HG03095 (cell line): ENCODE results near the gene PLXNB1.

Experiments
- ATAC-seq: cut with Tn5 transposase; IDR thresholded peaks from one replicate; pipeline ENCODE4 v1.9.1; 2021; ENCODE audit warnings: moderate library complexity; ENCODE audit not compliant: unreplicated experiment

Gene PLXNB1

DNA sequence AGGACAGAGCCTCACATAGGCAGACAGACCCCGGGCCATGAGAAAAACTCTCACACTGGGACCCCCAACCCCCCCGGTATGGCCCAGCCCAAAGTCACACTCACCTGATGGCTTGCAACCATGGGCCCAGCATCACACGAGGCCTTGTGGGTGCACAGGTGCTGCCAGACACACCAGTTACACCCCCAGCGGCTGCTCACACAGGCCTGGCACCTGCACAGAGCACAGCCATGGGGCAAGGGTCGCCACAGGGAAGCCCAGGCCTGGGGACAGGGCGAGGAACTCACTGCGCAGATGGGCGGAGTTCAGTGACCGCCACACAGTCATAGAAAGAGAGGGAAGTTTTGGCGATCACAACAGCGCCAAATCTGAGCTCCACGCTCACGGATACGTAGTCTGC, 9.3 kb downstream of the PLXNB1 start:
- ATAC-seq = no peak

DNA sequence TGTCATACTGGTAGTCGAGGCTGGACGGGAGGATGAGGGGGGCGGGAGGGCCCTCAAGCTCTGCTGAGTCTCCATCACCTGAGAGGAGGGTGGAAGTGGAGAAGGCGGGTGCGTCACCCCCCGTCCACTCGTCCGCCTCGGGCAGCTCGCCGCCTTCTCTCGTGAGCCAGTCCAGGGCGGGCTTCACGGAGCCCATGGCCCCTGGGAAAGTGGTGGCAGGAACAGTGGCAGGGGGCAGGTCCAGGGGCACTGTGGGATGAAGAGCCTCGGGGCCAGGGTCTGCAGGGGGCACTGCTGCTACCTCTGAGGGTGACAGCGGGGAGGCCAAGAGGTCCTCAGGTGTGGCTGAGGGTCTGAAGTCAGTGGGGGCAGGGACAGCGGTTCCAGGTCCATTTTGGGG, 10.3 kb downstream of the PLXNB1 start:
- ATAC-seq = no peak

DNA sequence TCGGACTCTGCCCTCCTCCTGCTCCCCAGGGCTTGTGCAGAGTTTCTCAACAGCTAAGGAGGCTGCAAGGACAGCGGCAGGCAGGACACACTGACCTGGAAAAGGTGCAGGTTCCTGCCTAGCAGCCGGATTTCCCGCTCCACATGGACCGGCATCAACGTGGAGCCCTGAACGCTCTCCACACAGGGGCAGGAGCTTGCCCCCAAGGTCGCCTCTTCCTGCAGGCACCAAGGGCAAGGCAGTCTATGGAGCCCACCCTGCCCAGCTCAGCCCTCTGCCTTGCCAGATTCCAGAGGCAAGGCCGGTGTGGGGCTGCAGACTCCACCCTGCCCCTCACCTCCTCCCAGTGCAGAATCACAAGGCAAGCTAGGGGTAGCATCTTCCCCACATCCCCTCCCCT, 10.7 kb downstream of the PLXNB1 start:
- no peak for ATAC-seq

DNA sequence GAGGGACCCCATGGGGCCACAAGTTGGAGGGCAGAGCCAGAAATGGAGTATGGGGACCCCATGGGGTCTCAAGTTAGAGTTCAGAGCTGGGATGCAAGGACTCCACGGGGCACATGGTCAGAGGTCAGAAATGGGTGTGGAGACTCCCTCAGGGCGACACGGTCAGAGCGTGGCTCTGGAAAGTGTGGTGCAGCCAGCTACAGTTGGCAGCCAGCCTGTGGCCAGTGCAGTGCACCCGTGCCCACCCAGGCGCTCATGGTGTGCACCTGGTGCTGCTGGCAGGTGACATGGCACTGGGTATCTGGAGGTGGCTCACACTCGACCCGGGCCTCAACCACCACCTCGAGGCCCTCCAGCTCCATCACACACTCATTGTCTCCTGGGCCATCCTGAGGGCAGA, 11.2 kb downstream of the PLXNB1 start:
- ATAC-seq = no peak

DNA sequence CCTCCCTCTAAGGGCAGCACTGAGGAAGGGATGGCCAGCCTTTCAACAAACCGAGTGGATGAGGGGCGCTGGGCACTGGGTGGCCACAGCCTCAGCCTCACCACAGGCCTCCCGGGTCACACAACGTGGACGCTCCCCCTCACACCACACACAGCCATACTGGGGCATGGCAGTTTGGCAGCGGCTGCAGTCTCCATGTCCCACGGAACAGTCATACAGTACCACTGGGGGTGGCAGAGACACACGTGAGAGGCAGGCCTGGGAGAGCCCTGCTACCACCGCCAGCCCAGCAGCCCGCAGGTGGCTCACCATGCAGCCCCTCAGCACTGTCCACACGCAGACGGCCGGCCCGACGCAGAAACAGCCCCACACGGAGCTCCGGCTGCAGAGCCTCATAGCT, 11.7 kb downstream of the PLXNB1 start:
- ATAC-seq = no peak

DNA sequence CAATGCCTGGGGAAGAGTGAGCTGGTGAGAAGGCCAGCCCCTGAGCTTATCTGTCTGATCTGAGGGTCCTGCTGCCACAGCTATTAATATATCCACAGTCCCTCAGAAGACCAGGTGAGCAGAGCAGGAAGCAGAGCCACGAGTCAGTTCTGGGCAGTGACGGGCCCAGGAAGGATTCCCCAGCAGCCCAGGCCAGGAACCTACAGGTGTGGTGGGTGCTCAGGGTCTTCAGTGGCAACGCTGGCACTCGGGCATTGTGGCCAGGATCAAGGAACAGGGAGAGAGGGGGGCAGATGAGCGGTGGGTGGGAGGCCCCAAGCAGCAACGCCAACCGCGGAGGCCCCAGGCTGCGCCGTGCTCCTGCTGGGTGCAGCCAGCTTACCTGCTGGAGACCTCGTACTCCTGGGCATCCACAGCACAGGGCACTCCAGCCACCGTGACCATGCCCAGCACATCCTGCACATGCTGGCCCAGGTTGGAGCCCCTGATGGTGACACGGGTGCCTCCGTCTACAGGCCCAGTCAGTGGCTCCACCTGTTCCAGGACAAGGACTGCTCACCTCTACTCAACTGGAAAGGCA, 12.3 kb downstream of the PLXNB1 start:
- ATAC-seq = no peak

DNA sequence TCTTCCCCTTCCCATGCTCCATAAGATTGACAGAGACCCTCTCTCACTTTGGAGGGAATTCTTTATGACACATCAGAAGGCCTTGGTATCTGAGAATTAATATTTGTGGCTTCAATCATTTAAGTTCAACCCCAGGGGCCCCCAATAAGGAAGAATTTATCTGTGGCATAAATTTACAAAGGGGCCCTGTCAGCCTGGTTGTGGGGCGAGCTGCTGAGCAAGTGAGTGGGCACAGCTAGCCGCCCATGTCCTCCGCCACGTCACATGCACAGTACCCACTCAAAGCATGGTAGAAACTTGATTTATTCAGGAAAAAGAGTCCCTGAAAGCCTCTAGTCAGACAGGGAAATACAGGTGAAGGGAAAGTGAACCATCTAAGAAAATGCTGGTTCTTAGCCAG, 13.3 kb downstream of the PLXNB1 start:
- no peak for ATAC-seq

DNA sequence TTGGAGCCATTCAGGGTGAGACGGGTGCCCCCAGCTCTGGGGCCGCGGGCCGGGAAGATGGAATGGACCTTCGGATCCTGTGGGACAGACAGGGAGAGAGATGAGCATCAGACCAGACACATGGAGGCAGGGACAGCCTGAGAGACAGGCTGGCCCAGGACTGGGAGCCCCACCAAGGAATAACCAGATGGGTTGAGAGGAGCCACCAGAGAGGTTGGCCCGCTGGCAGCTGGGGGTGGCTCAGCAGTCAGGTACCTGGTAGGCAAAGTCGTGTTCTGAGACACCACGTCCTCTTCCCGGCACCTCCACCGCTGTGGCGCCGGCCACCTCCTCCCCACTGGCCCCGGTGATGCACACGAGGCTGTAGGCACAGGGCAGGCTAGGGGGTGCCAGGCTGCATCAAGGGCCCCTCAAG, 13.8 kb downstream of the PLXNB1 start:
- no peak for ATAC-seq

GRCh38 chr3:48415251-48415953, 14.5 kb downstream of the PLXNB1 start:
- ATAC-seq = no peak

DNA sequence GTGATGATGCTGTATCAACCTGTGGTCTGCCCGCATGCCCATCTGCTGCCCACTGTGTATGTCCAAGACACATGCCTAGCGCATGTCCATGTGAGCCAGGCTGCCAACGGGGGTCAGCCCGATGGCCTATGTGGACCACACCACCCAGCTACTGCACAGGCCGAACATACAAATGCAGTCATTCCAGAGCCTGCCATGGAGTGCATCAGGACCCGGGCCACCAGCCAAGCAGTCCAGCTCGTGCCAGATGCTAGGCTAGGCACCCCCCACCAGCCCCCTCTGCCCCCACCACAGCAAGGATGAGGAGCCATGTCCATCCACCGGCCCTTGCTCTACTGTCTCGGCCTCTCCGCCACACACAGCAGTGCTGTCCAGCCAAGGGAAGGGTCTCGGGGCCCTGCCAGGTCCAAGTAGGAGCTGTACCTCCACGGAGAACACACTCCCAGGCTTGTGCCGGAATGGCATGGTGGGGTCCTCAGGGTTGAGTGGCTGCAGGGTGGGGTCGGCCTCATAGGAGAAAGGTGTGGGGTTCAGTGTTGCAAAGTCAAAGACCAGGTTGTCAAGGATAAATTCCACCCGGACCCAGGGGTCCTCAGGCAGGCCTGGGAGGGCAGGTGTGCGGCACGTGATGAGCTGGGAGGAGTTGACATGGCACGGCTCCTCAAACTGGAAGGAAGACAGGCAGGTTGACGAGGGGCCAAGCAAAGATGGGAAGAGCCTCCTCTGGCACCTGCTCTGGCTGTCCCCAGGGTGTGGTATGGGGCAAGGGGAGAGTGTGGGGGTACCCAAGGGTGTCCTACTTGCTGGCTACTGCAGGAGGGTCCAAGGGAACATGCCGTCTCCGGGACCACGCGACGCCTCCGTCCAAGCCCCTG, 15.3 kb downstream of the PLXNB1 start:
- ATAC-seq = no peak

GRCh38 chr3:48413611-48414010, 16.3 kb downstream of the PLXNB1 start:
- ATAC-seq = no peak

DNA sequence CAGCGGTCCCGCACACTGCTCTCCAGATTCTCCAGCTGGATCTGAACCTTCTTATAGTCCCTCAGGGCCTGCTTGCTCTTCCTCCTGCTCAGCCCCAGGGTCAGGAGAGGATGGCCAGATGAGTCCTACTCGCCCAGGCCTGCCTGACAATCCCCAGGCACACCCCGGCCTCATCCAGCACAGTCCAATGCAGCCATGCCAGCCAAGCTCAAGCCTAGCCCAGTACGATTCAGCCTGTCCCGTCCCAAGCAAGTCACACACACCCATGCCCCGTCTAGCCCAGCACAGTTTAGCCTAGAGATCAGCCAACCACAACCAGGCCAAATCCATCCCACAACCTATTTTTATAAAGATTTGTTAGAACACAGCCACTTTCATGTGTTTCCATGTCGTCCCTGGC, 16.8 kb downstream of the PLXNB1 start:
- ATAC-seq = no peak

- no peak for ATAC-seq
Measured at GRCh38 chr3:48412375-48413001, 17.4 kb downstream of the PLXNB1 start.

GRCh38 chr3:48411606-48412374, 18.1 kb downstream of the PLXNB1 start:
- no peak for ATAC-seq

- ATAC-seq = no peak
Measured at GRCh38 chr3:48411041-48411588, 18.8 kb downstream of the PLXNB1 start.

DNA sequence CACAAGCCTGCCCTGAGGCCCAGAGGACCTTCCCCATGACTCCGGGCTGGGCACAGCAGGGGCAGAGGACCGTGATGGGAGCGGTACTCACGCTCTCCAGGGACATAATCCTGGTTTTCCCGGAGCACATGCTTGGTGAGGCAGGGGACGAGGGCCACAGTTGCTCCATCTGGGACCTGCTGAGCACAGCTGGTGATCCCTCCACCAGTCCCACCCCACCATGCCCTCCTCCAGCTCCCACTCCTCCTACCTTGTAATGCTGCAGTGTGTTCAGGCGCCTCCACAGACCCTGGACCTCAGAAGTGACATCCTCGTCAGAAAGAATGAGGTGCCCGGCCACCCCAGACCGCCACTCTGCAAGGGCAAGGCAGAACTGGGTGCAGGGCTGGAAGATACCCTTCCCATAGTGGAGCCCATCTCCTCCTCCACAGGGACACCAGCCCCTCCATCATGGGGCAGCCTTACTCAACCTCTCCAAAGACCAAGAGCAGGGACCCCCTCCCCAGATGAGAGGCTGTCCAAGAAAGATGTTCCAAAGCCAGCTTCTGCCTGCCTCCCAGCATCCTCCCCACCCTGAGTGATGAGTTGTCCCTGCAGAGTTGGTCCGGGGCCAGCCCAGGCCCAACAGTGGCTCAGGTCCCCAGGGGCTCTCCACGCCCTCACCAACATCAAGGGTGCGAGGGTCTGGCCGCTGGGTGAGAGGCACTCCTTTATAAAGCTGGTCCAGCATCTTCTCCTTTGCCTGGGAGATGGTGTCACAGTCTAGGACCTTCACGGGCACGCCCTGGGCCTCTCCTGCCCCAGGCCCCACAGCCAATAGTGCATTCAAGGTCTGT, 19.5 kb downstream of the PLXNB1 start:
- no peak for ATAC-seq

DNA sequence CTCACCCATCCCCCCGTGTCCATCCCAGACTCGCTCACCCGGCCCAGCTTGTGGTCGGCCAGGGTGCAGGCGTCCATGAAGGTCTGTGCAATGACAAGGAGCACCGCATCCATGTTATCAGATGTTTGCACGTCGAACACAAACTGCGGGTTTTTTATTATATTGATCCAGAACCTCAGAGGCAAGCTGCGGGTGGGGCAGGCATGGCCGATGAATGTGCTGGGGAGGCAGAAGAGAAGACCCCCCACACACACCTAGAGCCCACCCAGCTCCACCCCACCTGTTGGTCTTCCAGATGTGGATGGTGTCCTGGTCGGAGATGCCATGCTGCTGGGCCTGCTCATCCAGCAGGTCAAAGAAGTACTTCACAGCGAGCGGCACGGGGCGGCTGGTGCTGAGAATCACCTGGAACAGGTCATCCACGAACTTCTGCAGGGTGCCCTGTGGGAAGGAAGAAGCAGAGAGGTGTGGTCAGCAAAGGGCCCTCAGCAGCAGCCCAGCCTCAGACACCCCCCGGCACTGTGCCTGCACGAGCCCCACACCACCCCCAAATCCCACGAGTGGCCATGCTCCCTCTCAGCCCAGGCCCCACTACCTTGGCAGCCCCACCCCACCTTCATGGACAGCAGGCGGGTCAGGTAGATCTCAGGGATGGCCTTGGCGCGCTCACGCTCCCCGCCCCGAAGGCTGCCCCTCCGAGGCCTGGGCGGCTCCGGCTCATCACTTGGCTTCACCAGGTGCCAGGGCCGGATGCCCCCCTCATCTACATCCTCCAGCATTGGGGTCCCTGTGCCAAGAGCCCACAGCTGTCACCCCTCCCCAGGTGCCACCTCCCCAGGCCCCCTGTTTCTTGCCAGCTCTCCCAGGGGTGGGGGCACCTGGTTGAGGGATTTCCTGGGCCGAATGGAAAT, 20.3 kb downstream of the PLXNB1 start:
- ATAC-seq = no peak

DNA sequence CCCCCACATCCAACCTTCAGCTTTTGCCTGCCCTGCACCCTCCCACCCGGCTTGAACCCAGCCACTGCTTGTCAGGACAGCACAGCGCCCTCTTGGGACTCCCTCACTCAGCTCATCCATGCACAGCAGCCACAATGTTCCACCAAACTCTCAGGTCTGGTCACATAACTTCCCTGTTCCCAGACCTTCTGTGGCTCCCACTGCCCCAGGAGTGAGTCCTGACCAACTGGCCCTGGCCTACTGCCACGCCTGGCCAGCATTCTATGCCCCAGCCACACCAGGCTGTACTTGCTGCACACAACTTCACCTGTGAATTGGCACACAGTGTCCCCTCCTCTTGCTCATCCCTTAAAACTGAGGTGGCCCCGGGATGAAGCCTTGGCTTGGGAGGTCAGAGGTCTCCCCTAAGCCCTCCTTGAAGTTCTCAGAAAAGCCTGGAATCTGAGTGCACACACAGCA, 21.0 kb downstream of the PLXNB1 start:
- no peak for ATAC-seq
